SK-N-SH treated with all-trans-retinoic acid at 6 μM for 48 hours (cell line): Measurements from ENCODE around the gene CCDC180.

Experiments used
- CREB5 ChIP-seq: fragments of 250-450 bp; sonication (Bioruptor Pico); IDR thresholded peaks from 2 replicates; pipeline ENCODE4 v1.5.1; 2020; ENCODE audit warnings: low read depth, mild to moderate bottlenecking, moderate library complexity
- CSDC2 ChIP-seq: fragments of 250-450 bp; sonication (Bioruptor Pico); IDR thresholded peaks from 2 replicates; pipeline ENCODE4 v1.5.0; 2020; ENCODE audit warnings: mild to moderate bottlenecking, moderate library complexity
- OSR1 ChIP-seq: fragments of 250-450 bp; sonication (Bioruptor Pico); IDR thresholded peaks from 2 replicates; pipeline ENCODE4 v1.8.0; 2022; ENCODE audit warnings: moderate library complexity, mild to moderate bottlenecking, inconsistent platforms
- PATZ1 ChIP-seq: fragments of 250-450 bp; sonication (Bioruptor Pico); IDR thresholded peaks from 2 replicates; pipeline ENCODE4 v1.8.0; 2020; ENCODE audit warnings: mild to moderate bottlenecking, moderate library complexity, borderline replicate concordance
- RARB ChIP-seq: fragments of 250-450 bp; sonication (Bioruptor Pico); IDR thresholded peaks from 2 replicates; pipeline ENCODE4 v1.8.0; 2021; ENCODE audit warnings: mild to moderate bottlenecking, moderate library complexity
- SNAI2 ChIP-seq: fragments of 250-450 bp; sonication (Bioruptor Pico); IDR thresholded peaks from 2 replicates; pipeline ENCODE4 v1.5.0; 2020; ENCODE audit warnings: mild to moderate bottlenecking, moderate library complexity
- ZFP30 ChIP-seq: fragments of 450-650 bp; formaldehyde crosslinking; IDR thresholded peaks from 2 replicates; pipeline ENCODE4 v1.5.0; 2022; ENCODE audit warnings: mild to moderate bottlenecking, moderate library complexity
- ZNF70 ChIP-seq: fragments of 450-650 bp; formaldehyde crosslinking; IDR thresholded peaks from 2 replicates; pipeline ENCODE4 v1.5.0; 2020; ENCODE audit warnings: mild to moderate bottlenecking, moderate library complexity
- ZNF8 ChIP-seq: fragments of 450-650 bp; formaldehyde crosslinking; IDR thresholded peaks from 2 replicates; pipeline ENCODE4 v1.5.0; 2020; ENCODE audit warnings: mild to moderate bottlenecking, moderate library complexity
- TF ChIP-seq, protein P1 (sequence below): fragments of 250-450 bp; sonication (Bioruptor Pico); IDR thresholded peaks from 2 replicates; pipeline ENCODE4 v1.5.1; 2021; ENCODE audit warnings: mild to moderate bottlenecking, moderate library complexity

DNA sequence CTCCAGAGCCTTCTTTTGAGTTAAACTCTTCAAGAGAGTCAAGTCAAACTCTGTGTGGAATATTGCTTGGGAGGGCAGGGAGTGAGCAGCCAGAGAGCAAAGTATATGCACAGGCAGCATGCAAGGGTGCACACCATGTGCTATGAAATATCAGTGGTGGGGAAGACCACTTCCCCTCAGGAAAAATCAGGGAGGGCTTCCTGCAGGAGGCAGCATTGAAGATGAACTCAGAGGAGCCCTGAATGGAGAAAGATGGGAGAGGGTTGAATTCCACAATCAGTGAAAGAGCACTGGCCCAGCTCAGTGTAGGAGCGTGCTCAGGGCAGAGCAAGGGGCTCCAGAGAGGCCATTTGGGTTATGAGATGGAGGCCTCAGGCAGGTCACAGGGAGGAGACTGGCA, 41.9 kb downstream of the CCDC180 start:
- no peak for TF ChIP-seq ZFP30 (CRISPR knock-in tag)
- no peak for TF ChIP-seq SNAI2 (CRISPR knock-in tag)
- TF ChIP-seq, protein P1, sequence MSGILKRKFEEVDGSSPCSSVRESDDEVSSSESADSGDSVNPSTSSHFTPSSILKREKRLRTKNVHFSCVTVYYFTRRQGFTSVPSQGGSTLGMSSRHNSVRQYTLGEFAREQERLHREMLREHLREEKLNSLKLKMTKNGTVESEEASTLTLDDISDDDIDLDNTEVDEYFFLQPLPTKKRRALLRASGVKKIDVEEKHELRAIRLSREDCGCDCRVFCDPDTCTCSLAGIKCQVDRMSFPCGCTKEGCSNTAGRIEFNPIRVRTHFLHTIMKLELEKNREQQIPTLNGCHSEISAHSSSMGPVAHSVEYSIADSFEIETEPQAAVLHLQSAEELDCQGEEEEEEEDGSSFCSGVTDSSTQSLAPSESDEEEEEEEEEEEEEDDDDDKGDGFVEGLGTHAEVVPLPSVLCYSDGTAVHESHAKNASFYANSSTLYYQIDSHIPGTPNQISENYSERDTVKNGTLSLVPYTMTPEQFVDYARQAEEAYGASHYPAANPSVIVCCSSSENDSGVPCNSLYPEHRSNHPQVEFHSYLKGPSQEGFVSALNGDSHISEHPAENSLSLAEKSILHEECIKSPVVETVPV (CRISPR knock-in tag), result no peak
- TF ChIP-seq RARB (CRISPR knock-in tag), result no peak
- TF ChIP-seq ZNF70, result no peak
- no peak for TF ChIP-seq ZNF8 (CRISPR knock-in tag)
- TF ChIP-seq OSR1 (CRISPR knock-in tag), result no peak
- TF ChIP-seq CREB5 (CRISPR knock-in tag), result no peak
- no peak for TF ChIP-seq PATZ1
- no peak for TF ChIP-seq CSDC2 (CRISPR knock-in tag)
